Measurements from ENCODE around the gene CXCL6.

Gene CXCL6

DNA sequence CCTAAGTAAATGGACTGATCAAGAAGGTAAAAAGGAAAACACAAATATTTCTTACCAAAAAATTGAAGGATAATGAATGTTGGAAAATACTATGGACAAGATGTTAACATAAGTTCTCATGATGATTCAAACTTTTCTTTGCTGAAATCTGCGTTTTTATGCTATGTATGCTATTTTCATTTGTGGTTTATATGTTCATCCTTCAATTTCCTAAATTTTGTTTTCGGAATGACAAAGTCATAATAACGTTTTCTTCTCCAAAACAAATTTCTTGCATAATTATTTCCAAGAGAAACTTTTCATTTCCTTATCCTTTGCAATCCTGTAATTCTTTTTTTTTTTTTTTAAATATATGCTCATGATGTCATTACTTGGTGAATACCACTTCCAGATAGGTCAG lies 24.4 kb downstream of the CXCL6 start:
- no peaks in the 10 kb centered on the region for H3K36me3 ChIP-seq (ENCODE audit: control insufficient read depth, low read length)
- no peaks in the 10 kb centered on the region for H4K20me1 ChIP-seq (ENCODE audit: control insufficient read depth, insufficient read depth, low read depth, low read length)
- TF ChIP-seq, protein P1, sequence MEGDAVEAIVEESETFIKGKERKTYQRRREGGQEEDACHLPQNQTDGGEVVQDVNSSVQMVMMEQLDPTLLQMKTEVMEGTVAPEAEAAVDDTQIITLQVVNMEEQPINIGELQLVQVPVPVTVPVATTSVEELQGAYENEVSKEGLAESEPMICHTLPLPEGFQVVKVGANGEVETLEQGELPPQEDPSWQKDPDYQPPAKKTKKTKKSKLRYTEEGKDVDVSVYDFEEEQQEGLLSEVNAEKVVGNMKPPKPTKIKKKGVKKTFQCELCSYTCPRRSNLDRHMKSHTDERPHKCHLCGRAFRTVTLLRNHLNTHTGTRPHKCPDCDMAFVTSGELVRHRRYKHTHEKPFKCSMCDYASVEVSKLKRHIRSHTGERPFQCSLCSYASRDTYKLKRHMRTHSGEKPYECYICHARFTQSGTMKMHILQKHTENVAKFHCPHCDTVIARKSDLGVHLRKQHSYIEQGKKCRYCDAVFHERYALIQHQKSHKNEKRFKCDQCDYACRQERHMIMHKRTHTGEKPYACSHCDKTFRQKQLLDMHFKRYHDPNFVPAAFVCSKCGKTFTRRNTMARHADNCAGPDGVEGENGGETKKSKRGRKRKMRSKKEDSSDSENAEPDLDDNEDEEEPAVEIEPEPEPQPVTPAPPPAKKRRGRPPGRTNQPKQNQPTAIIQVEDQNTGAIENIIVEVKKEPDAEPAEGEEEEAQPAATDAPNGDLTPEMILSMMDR (IDR thresholded peaks at IDR 0.05; ENCODE audit: low read depth, low read length, poor library complexity, severe bottlenecking), result no peak
- no peak for TF ChIP-seq EZH2phosphoT487 (IDR thresholded peaks at IDR 0.05; ENCODE audit: borderline replicate concordance, low read length)
- H3K4me3 ChIP-seq (ENCODE audit: low read length), result no peak overlapping the region
- no peaks in the 10 kb centered on the region for H3K27me3 ChIP-seq (ENCODE audit: control insufficient read depth, low read length)
- H3K9me3 ChIP-seq (ENCODE audit: control insufficient read depth, insufficient read depth, low read length), result no peaks in the 10 kb centered on the region
- no peak overlapping the region for H3K4me2 ChIP-seq (ENCODE audit: low read length)
- no peak overlapping the region for H3K27ac ChIP-seq (ENCODE audit: low read depth, low read length)
- no peaks in the 10 kb centered on the region for H3K4me1 ChIP-seq (ENCODE audit: control insufficient read depth, low read length)
- H3K9me2 ChIP-seq (replicated peaks; ENCODE audit: control insufficient read depth, low read length), result no peaks in the 10 kb centered on the region
- H3K79me2 ChIP-seq (ENCODE audit: control insufficient read depth, low read length), result no peaks in the 10 kb centered on the region
- H3F3A ChIP-seq (ENCODE audit: control insufficient read depth, insufficient read depth), result no peaks in the 10 kb centered on the region

DNA sequence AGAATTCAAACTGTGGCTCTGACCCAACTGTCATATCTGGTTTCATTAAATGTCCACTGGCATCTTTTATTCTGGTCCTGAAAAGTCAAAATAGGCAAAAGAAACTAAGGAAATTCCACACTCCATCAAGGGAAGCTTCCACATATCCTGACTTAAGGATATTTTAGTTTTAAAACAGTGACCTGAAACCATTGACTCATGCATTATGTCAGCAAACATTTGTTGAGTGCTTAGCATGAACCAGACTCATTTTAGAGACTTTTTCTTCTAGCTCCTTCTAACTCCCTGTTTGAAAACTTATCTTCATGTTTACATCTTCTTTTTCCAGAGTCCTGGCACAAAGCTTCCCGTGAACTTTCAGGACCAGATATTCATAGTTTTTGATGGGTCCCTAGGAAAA lies 25.8 kb downstream of the CXCL6 start:
- no peaks in the 10 kb centered on the region for H4K20me1 ChIP-seq (ENCODE audit: control insufficient read depth, insufficient read depth, low read depth, low read length)
- H3K4me2 ChIP-seq (ENCODE audit: low read length), result no peak overlapping the region
- H3K27ac ChIP-seq (ENCODE audit: low read depth, low read length), result no peak overlapping the region
- TF ChIP-seq, protein P1 (IDR thresholded peaks at IDR 0.05; ENCODE audit: low read depth, low read length, poor library complexity, severe bottlenecking), result no peak
- TF ChIP-seq EZH2phosphoT487 (IDR thresholded peaks at IDR 0.05; ENCODE audit: borderline replicate concordance, low read length), result no peak
- H3K79me2 ChIP-seq (ENCODE audit: control insufficient read depth, low read length), result no peaks in the 10 kb centered on the region
- H3K27me3 ChIP-seq (ENCODE audit: control insufficient read depth, low read length), result no peaks in the 10 kb centered on the region
- no peaks in the 10 kb centered on the region for H3K36me3 ChIP-seq (ENCODE audit: control insufficient read depth, low read length)
- H3F3A ChIP-seq (ENCODE audit: control insufficient read depth, insufficient read depth), result no peaks in the 10 kb centered on the region
- H3K4me1 ChIP-seq (ENCODE audit: control insufficient read depth, low read length), result no peaks in the 10 kb centered on the region
- H3K4me3 ChIP-seq (ENCODE audit: low read length), result no peak overlapping the region
- no peaks in the 10 kb centered on the region for H3K9me3 ChIP-seq (ENCODE audit: control insufficient read depth, insufficient read depth, low read length)
- H3K9me2 ChIP-seq (replicated peaks; ENCODE audit: control insufficient read depth, low read length), result no peaks in the 10 kb centered on the region

DNA sequence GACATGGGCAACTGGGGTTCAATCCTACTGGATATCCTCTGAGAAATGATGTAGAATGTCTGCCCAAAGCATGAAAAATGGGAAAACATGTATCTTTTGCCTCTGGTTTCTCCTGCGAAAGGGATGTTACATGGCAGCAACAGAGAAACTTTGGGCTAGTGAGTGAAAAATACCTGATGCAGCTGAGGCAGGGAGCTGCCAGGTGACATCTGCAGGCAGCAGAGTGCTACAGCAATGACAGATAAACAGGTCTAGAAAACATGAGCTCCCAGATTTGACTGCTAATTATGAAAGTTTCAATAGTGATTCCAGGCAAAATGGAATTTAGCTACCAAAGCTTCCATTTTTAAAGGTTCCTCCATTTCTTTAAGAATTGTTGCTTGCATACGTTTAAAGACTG lies 27.9 kb downstream of the CXCL6 start:
- no peaks in the 10 kb centered on the region for H3K4me1 ChIP-seq (ENCODE audit: control insufficient read depth, low read length)
- no peaks in the 10 kb centered on the region for H3K36me3 ChIP-seq (ENCODE audit: control insufficient read depth, low read length)
- no peak for TF ChIP-seq EZH2phosphoT487 (IDR thresholded peaks at IDR 0.05; ENCODE audit: borderline replicate concordance, low read length)
- TF ChIP-seq, protein P1 (IDR thresholded peaks at IDR 0.05; ENCODE audit: low read depth, low read length, poor library complexity, severe bottlenecking), result peak; percentile 34
- H3F3A ChIP-seq (ENCODE audit: control insufficient read depth, insufficient read depth), result no peaks in the 10 kb centered on the region
- H3K27ac ChIP-seq (ENCODE audit: low read depth, low read length), result no peak overlapping the region
- no peaks in the 10 kb centered on the region for H3K79me2 ChIP-seq (ENCODE audit: control insufficient read depth, low read length)
- no peak overlapping the region for H3K4me3 ChIP-seq (ENCODE audit: low read length)
- H3K27me3 ChIP-seq (ENCODE audit: control insufficient read depth, low read length), result no peaks in the 10 kb centered on the region
- H3K4me2 ChIP-seq (ENCODE audit: low read length), result no peak overlapping the region
- no peaks in the 10 kb centered on the region for H3K9me3 ChIP-seq (ENCODE audit: control insufficient read depth, insufficient read depth, low read length)
- no peaks in the 10 kb centered on the region for H4K20me1 ChIP-seq (ENCODE audit: control insufficient read depth, insufficient read depth, low read depth, low read length)
- no peaks in the 10 kb centered on the region for H3K9me2 ChIP-seq (replicated peaks; ENCODE audit: control insufficient read depth, low read length)

DNA sequence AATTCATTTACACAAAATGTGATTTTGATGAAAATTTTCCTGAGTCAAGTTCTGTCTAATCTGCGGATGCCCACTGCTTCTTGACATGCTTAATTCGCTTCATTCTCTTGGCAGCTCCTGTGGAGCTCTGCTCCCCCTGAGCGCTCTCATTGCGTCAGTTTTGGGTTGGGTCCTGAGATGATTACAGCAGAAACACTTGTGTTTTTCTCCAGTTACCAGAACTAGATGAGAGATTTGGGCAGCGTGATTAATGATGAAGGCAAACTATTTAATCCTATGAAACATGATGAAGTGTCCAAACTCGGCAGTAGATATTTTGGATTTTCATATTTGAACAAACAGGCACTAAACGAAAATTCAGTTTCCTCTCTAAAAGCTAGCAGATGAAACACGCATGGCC lies 28.5 kb downstream of the CXCL6 start:
- no peaks in the 10 kb centered on the region for H3F3A ChIP-seq (ENCODE audit: control insufficient read depth, insufficient read depth)
- H3K27ac ChIP-seq (ENCODE audit: low read depth, low read length), result no peak overlapping the region
- H3K79me2 ChIP-seq (ENCODE audit: control insufficient read depth, low read length), result no peaks in the 10 kb centered on the region
- H3K27me3 ChIP-seq (ENCODE audit: control insufficient read depth, low read length), result no peaks in the 10 kb centered on the region
- H3K4me1 ChIP-seq (ENCODE audit: control insufficient read depth, low read length), result no peaks in the 10 kb centered on the region
- TF ChIP-seq, protein P1 (IDR thresholded peaks at IDR 0.05; ENCODE audit: low read depth, low read length, poor library complexity, severe bottlenecking), result no peak
- TF ChIP-seq EZH2phosphoT487 (IDR thresholded peaks at IDR 0.05; ENCODE audit: borderline replicate concordance, low read length), result no peak
- H3K9me3 ChIP-seq (ENCODE audit: control insufficient read depth, insufficient read depth, low read length), result no peaks in the 10 kb centered on the region
- H3K4me2 ChIP-seq (ENCODE audit: low read length), result no peak overlapping the region
- no peaks in the 10 kb centered on the region for H3K9me2 ChIP-seq (replicated peaks; ENCODE audit: control insufficient read depth, low read length)
- no peaks in the 10 kb centered on the region for H4K20me1 ChIP-seq (ENCODE audit: control insufficient read depth, insufficient read depth, low read depth, low read length)
- H3K4me3 ChIP-seq (ENCODE audit: low read length), result no peak overlapping the region
- H3K36me3 ChIP-seq (ENCODE audit: control insufficient read depth, low read length), result no peaks in the 10 kb centered on the region
